ENCODE data around the gene PALM2AKAP2.
A peak's percentile ranks its signal among the peaks of the same experiment; 100 is the strongest.

The PALM2AKAP2 gene

GRCh38 chr9:109771796-109772531, 8.0 kb upstream of the PALM2AKAP2 start:
- DNase-seq (ENCODE audit: low spot score) = no peak

- DNase-seq (ENCODE audit: low spot score) = peak; percentile 41
Measured at GRCh38 chr9:109775516-109775915, 4.5 kb upstream of the PALM2AKAP2 start.

GRCh38 chr9:109776391-109776790, 3.6 kb upstream of the PALM2AKAP2 start:
- DNase-seq (ENCODE audit: low spot score) = no peak

- DNase-seq (ENCODE audit: low spot score) = peak; percentile 25
Measured at GRCh38 chr9:109780453-109781033, 545 bp downstream of the PALM2AKAP2 start.

GRCh38 chr9:109781086-109781485, 1.1 kb downstream of the PALM2AKAP2 start:
- no peak for DNase-seq (ENCODE audit: low spot score)

GRCh38 chr9:109781541-109782197, 1.7 kb downstream of the PALM2AKAP2 start:
- DNase-seq (ENCODE audit: low spot score) = peak; percentile 39

- no peak for DNase-seq (ENCODE audit: low spot score)
Measured at GRCh38 chr9:109787735-109788134, 7.7 kb downstream of the PALM2AKAP2 start.

GRCh38 chr9:109789556-109789955, 9.6 kb downstream of the PALM2AKAP2 start:
- DNase-seq (ENCODE audit: low spot score) = no peak

- no peak for DNase-seq (ENCODE audit: low spot score)
Measured at GRCh38 chr9:109789971-109790370, 10.0 kb downstream of the PALM2AKAP2 start.

GRCh38 chr9:109791003-109791677, 11.1 kb downstream of the PALM2AKAP2 start:
- no peak for DNase-seq (ENCODE audit: low spot score)

- DNase-seq (ENCODE audit: low spot score) = no peak
Measured at GRCh38 chr9:109791747-109792146, 11.7 kb downstream of the PALM2AKAP2 start.

GRCh38 chr9:109792951-109793546, 13.1 kb downstream of the PALM2AKAP2 start:
- DNase-seq (ENCODE audit: low spot score) = peak; percentile 81

- DNase-seq (ENCODE audit: low spot score) = no peak
Measured at GRCh38 chr9:109793921-109794320, 13.9 kb downstream of the PALM2AKAP2 start.

- no peak for DNase-seq (ENCODE audit: low spot score)
Measured at GRCh38 chr9:109794361-109795012, 14.5 kb downstream of the PALM2AKAP2 start.

- DNase-seq (ENCODE audit: low spot score) = no peak
Measured at GRCh38 chr9:109795613-109796012, 15.6 kb downstream of the PALM2AKAP2 start.

GRCh38 chr9:109796078-109796477, 16.1 kb downstream of the PALM2AKAP2 start:
- no peak for DNase-seq (ENCODE audit: low spot score)

GRCh38 chr9:109797006-109797405, 17.0 kb downstream of the PALM2AKAP2 start:
- no peak for DNase-seq (ENCODE audit: low spot score)

- DNase-seq (ENCODE audit: low spot score) = no peak
Measured at GRCh38 chr9:109797509-109797908, 17.5 kb downstream of the PALM2AKAP2 start.

GRCh38 chr9:109799141-109799540, 19.1 kb downstream of the PALM2AKAP2 start:
- no peak for DNase-seq (ENCODE audit: low spot score)

GRCh38 chr9:109799792-109800191, 19.8 kb downstream of the PALM2AKAP2 start:
- peak; percentile 63 for DNase-seq (ENCODE audit: low spot score)

GRCh38 chr9:109801484-109801883, 21.5 kb downstream of the PALM2AKAP2 start:
- no peak for DNase-seq (ENCODE audit: low spot score)

- no peak for DNase-seq (ENCODE audit: low spot score)
Measured at GRCh38 chr9:109802491-109802890, 22.5 kb downstream of the PALM2AKAP2 start.

Measured in AG08396 (cell line).